B cell (primary cell): ENCODE measurements around the gene SYNC. TPM values are rescaled to one million over a fixed set of nuclear protein-coding genes. Genes with fewer than 3 reads are reported as not detected.

Experiments
- ATAC-seq: fragments of 200-7000 bp; cut with Tn5 transposase; one replicate; pipeline ENCODE4 v1.10.0; 2021; ENCODE audit warnings: low read depth, mild to moderate bottlenecking, moderate number of reproducible peaks, moderate library complexity
- CTCF ChIA-PET: fragments of 350-600 bp; sonication (Branson Sonifier 250); formaldehyde crosslinking; loops from one replicate; lab custom pipeline; 2021; ENCODE audit warnings: antibody characterized with exemption, inconsistent platforms; lab: Charles Lee
- POLR2A ChIA-PET: fragments of 350-600 bp; sonication (Branson Sonifier 250); formaldehyde crosslinking; loops from one replicate; lab custom pipeline; 2021; ENCODE audit warnings: antibody characterized with exemption; lab: Charles Lee
- DNase-seq: peaks from one replicate; pipeline ENCODE4 v3.0.0; 2013
- H2AFZ ChIP-seq: 2 replicates; pipeline ENCODE4 v1.6.1; 2012; ENCODE audit warnings: mild to moderate bottlenecking, low read depth, low read length; ENCODE audit not compliant: insufficient read depth, poor library complexity, severe bottlenecking
- H3K27ac ChIP-seq, 2 donors: 1 replicate in 1 of 2; 2 replicates in 1 of 2; pipeline ENCODE4 v1.5.1; 2012 to 2013; ENCODE audit warnings: low read length in 2 of 2, mild to moderate bottlenecking in 2 of 2, moderate library complexity in 1 of 2
- H3K27me3 ChIP-seq, 4 experiments: fragments of 200-600 bp in 1 of 4; sonication (generic) in 1 of 4; replicated peaks in 1 of 4; 1 replicate in 2 of 4; 2 replicates in 2 of 4; pipeline versions ENCODE4 v1.6.1 to v1.7.0; 2013 to 2016; ENCODE audit warnings: low read length in 3 of 4, mild to moderate bottlenecking in 2 of 4, mixed read lengths in 1 of 4, moderate library complexity in 1 of 4; ENCODE audit not compliant: insufficient read depth in 4 of 4, control insufficient read depth in 3 of 4; ENCODE audit errors: control extremely low read depth in 1 of 4
- H3K36me3 ChIP-seq, 2 experiments: replicated peaks in 1 of 2; 1 replicate in 1 of 2; 2 replicates in 1 of 2; pipeline versions ENCODE4 v1.6.1 to v1.7.1; 2013; ENCODE audit warnings: low read length in 1 of 2; ENCODE audit not compliant: insufficient read depth in 2 of 2, control insufficient read depth in 1 of 2; ENCODE audit errors: control extremely low read depth in 1 of 2, extremely low read depth in 1 of 2
- H3K4me1 ChIP-seq, 2 donors: fragments of 200-600 bp in 1 of 2; sonication (generic) in 1 of 2; 1 replicate in 1 of 2; 2 replicates in 1 of 2; pipeline versions ENCODE4 v1.5.1 to v1.6.1; 2013 to 2017; ENCODE audit warnings: low read length in 2 of 2; ENCODE audit not compliant: control insufficient read depth in 2 of 2, insufficient read depth in 2 of 2
- H3K4me2 ChIP-seq: replicated peaks from 2 replicates; pipeline ENCODE3; 2012; ENCODE audit warnings: mild to moderate bottlenecking, low read depth, low read length; ENCODE audit not compliant: poor library complexity, severe bottlenecking
- H3K4me3 ChIP-seq, 5 experiments: fragments of 200-600 bp in 1 of 5; sonication (generic) in 1 of 5; 1 replicate in 3 of 5; 2 replicates in 2 of 5; pipeline versions ENCODE4 v1.5.1 to v1.7.0; 2011 to 2016; ENCODE audit warnings: low read length in 4 of 5, mild to moderate bottlenecking in 4 of 5, low read depth in 2 of 5, control low read depth in 1 of 5, moderate library complexity in 1 of 5; ENCODE audit not compliant: insufficient read depth in 1 of 5; ENCODE audit errors: control extremely low read depth in 1 of 5, extremely low read depth in 1 of 5
- H3K79me2 ChIP-seq: fragments of 200-600 bp; sonication (generic); one replicate; pipeline ENCODE4 v1.6.0; 2016; ENCODE audit warnings: low read length; ENCODE audit not compliant: control insufficient read depth, insufficient read depth
- H3K9ac ChIP-seq: fragments of 200-600 bp; sonication (generic); 2 replicates; pipeline ENCODE4 v1.6.1; 2017; ENCODE audit warnings: mild to moderate bottlenecking, low read length, moderate library complexity
- H3K9me3 ChIP-seq, 3 donors: one replicate each; pipeline versions ENCODE4 v1.6.1 to v1.7.1; 2013; ENCODE audit warnings: low read length in 2 of 3; ENCODE audit not compliant: control insufficient read depth in 2 of 3, insufficient read depth in 1 of 3; ENCODE audit errors: control extremely low read depth in 1 of 3
- H4K20me1 ChIP-seq: 2 replicates; pipeline ENCODE4 v1.6.0; 2012; ENCODE audit warnings: mild to moderate bottlenecking, low read length; ENCODE audit not compliant: insufficient read depth, control insufficient read depth, poor library complexity, severe bottlenecking
- H3K27ac Mint-ChIP-seq: one replicate; pipeline ENCODE4 v1.8.0; 2021; ENCODE audit warnings: mixed read lengths
- H3K27me3 Mint-ChIP-seq: one replicate; pipeline ENCODE4 v1.8.0; 2021; ENCODE audit warnings: mixed read lengths
- H3K4me1 Mint-ChIP-seq: one replicate; pipeline ENCODE4 v1.8.0; 2021; ENCODE audit warnings: mixed read lengths
- H3K4me3 Mint-ChIP-seq: one replicate; pipeline ENCODE4 v1.8.0; 2021; ENCODE audit warnings: mixed read lengths
- H3K9me3 Mint-ChIP-seq: one replicate; pipeline ENCODE4 v1.8.0; 2022; ENCODE audit warnings: mixed read lengths; ENCODE audit not compliant: insufficient read depth
- EZH2 ChIP-seq: IDR thresholded peaks from 2 replicates; pipeline ENCODE4 v1.6.1; 2012; ENCODE audit warnings: borderline replicate concordance, low read depth, mild to moderate bottlenecking, moderate library complexity, low read length; ENCODE audit not compliant: insufficient read depth, poor library complexity, severe bottlenecking
- WGBS: methylation state at CpG from one replicate; pipeline ENCODE4 v1.1.5; 2013; ENCODE audit warnings: missing lambda C conversion rate; ENCODE audit not compliant: insufficient coverage; 5-methylcytosine and 5-hydroxymethylcytosine counted together
- intact Hi-C: fragments of 100-400 bp; cut with micrococcal nuclease; formaldehyde crosslinking; loops from one replicate; pipeline ENCODE4 v1.10.0; 2022
- polyA plus RNA-seq: library from polyadenylated mRNA; depleted of rRNA; stranded (reverse); fragments of >200 nt; gene quantifications from 2 replicates; pipeline ENCODE4 v1.2.3, GENCODE V29; 2012
- total RNA-seq, 2 donors: library from RNA; stranded (reverse); fragments of 120-200 nt in 1 of 2; gene quantifications; 1 replicate in 1 of 2; 2 replicates in 1 of 2; pipeline versions ENCODE4 v1.2.3 to v1.2.4, GENCODE V29; 2013 to 2022
- TF ChIP-seq, protein P1 (sequence below): fragments of 200-600 bp; IDR thresholded peaks from one replicate; pipeline ENCODE4 v1.8.0; 2022; ENCODE audit warnings: antibody characterized with exemption, mild to moderate bottlenecking

Gene SYNC
- total and polyA plus RNA-seq, 2 donors (not counting 1 experiment from before 2014, with no cell fraction given): not detected

DNA sequence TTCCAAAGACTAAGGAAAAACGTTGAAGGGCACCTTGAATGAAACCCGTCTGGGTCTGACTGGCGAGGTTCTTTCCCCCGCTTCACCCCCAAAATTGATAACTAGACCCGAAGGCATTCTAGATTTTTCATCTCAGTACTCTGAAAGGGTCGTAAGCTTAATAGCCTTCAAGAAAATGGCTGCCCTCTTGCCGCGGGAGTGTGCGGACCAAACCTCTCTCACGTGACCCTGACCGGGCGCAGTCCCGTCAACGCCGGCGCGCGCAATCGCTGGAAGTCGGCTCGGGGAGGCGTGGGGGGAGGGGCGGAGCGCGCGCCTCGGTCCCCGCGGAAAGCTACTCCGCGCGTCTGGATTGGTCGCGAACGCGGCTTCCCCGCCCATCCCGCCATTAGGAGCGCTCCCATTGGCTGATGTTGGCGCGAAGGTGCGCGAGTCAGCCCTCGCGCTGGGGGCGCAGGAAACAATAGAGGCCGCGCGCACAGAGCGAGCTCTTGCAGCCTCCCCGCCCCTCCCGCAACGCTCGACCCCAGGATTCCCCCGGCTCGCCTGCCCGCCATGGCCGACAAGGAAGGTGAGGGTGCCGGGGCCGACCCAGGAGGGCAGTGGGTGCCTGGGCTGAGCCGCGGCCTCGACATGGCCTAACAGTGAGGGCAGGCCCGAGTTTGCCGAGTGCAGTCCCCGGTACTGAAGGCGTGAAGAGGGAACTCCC lies 51.7 kb downstream of the SYNC start, which contains the start of gene RBBP4:
Gene RBBP4, plus strand, starts transcription at position 457 of the 709 bp plus-strand sequence. Its CDS starts 99 bp downstream, at position 556.
- no peaks in the 10 kb centered on the region for H3K27me3 Mint-ChIP-seq
- Histone ChIP-seq H3K9me3 (no peaks in the 10 kb centered on the region), H3K27ac (peak within 1 kb of the TSS; percentile 97 to 100), H3K4me1 (peaks cover 21 to 31% of the 10 kb centered on the region in 2 donors), H3K4me3 (peak within 1 kb of the TSS; percentile 77 to 96 (median 81)), H3K4me2 (peak within 1 kb of the TSS; percentile 98), H3K79me2 (peaks cover 75% of the 10 kb centered on the region), H3K27me3 (no peaks in the 10 kb centered on the region), H4K20me1 (peaks cover 20% of the 10 kb centered on the region), H3K9ac (peak within 1 kb of the TSS; percentile 88), H3K36me3 (peaks cover 0 to 27% of the 10 kb centered on the region in 2 experiments), H2AFZ (peak within 1 kb of the TSS; percentile 79)
- intact Hi-C loops: loop anchor here (1.0 to 5.0 kb wide), 6 partner anchors 129 to 639 kb away; partner anchors contain the start of genes BSDC1, KHDRBS1, RNF19B and TMEM39B
- ATAC-seq (peak; percentile 83), DNase-seq (peak; percentile 99)
- ChIA-PET CTCF (interaction anchor here (1.0 to 1.5 kb wide), 5 partner anchors 9 to 476 kb away, joined by 3 to 5 read pairs (median 3); no protein-coding TSS in a partner anchor), POLR2A (interaction anchor here (0.7 to 1.3 kb wide), 9 partner anchors 10 to 637 kb away, joined by 3 to 7 read pairs (median 4); partner anchors contain the start of genes KHDRBS1, S100PBP, TMEM39B and YARS1)
- peak within 1 kb of the TSS; percentile 100 for H3K27ac Mint-ChIP-seq
- WGBS: under 1% methylated on average over 67 of the region's 67 CpGs
- TF ChIP-seq, protein P1, sequence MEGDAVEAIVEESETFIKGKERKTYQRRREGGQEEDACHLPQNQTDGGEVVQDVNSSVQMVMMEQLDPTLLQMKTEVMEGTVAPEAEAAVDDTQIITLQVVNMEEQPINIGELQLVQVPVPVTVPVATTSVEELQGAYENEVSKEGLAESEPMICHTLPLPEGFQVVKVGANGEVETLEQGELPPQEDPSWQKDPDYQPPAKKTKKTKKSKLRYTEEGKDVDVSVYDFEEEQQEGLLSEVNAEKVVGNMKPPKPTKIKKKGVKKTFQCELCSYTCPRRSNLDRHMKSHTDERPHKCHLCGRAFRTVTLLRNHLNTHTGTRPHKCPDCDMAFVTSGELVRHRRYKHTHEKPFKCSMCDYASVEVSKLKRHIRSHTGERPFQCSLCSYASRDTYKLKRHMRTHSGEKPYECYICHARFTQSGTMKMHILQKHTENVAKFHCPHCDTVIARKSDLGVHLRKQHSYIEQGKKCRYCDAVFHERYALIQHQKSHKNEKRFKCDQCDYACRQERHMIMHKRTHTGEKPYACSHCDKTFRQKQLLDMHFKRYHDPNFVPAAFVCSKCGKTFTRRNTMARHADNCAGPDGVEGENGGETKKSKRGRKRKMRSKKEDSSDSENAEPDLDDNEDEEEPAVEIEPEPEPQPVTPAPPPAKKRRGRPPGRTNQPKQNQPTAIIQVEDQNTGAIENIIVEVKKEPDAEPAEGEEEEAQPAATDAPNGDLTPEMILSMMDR: no peak
- no peak for TF ChIP-seq EZH2
- no peaks in the 10 kb centered on the region for H3K9me3 Mint-ChIP-seq
- peaks cover 55% of the 10 kb centered on the region for H3K4me1 Mint-ChIP-seq
- H3K4me3 Mint-ChIP-seq: peak within 1 kb of the TSS; percentile 98
